HUES48 (cell line): ENCODE measurements around the gene IQSEC3.
"Not testable (repeated sequence)": the region's sequence is repeated elsewhere in the genome, so short reads cannot be mapped to it uniquely, and the experiment has no call there.

Source experiments
- H3K27ac ChIP-seq: one replicate; pipeline ENCODE4 v1.7.0; 2013; ENCODE audit warnings: low read depth, low read length, inconsistent platforms
- H3K27me3 ChIP-seq: 2 replicates; pipeline ENCODE4 v1.6.1; 2013; ENCODE audit warnings: mild to moderate bottlenecking, low read length; ENCODE audit not compliant: control insufficient read depth, insufficient read depth
- H3K36me3 ChIP-seq: 2 replicates; pipeline ENCODE4 v1.6.1; 2013; ENCODE audit warnings: low read length; ENCODE audit not compliant: control insufficient read depth, insufficient read depth
- H3K4me1 ChIP-seq: 2 replicates; pipeline ENCODE4 v1.6.1; 2013; ENCODE audit warnings: mild to moderate bottlenecking, low read length; ENCODE audit not compliant: control insufficient read depth, insufficient read depth
- H3K4me3 ChIP-seq: 2 replicates; pipeline ENCODE4 v1.5.1; 2013; ENCODE audit warnings: mild to moderate bottlenecking, low read depth, low read length
- H3K9ac ChIP-seq: 2 replicates; pipeline ENCODE4 v1.6.1; 2013; ENCODE audit warnings: mild to moderate bottlenecking, low read depth, low read length, moderate library complexity
- H3K9me3 ChIP-seq: 2 replicates; pipeline ENCODE4 v1.6.1; 2013; ENCODE audit warnings: low read length; ENCODE audit not compliant: control insufficient read depth, insufficient read depth

The IQSEC3 gene

DNA sequence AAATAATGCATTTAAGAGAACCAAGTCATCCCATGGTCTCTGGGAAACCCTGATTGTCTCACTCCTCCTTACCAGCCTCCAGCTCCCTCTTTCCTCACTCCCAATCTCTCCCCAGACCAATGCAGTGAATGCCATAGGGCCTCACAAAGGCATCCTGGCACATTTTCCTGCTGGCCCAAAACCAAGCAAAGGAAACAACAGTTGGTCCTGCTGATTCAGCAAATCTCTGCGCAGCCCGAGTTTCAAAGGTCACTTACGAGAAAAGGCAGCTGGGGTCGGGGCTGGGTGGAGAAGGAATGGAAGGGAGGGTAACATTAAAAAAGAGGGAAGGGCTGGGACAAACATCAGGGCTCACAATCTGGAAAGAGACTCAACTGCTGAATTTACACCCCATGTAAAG, 5.5 kb downstream of the IQSEC3 start:
- H3K9me3 ChIP-seq, H3K36me3 ChIP-seq, H3K4me3 ChIP-seq, H3K4me1 ChIP-seq, H3K9ac ChIP-seq, H3K27ac ChIP-seq: not testable (repeated sequence)
- H3K27me3 ChIP-seq = peaks cover 12% of the 10 kb centered on the region

DNA sequence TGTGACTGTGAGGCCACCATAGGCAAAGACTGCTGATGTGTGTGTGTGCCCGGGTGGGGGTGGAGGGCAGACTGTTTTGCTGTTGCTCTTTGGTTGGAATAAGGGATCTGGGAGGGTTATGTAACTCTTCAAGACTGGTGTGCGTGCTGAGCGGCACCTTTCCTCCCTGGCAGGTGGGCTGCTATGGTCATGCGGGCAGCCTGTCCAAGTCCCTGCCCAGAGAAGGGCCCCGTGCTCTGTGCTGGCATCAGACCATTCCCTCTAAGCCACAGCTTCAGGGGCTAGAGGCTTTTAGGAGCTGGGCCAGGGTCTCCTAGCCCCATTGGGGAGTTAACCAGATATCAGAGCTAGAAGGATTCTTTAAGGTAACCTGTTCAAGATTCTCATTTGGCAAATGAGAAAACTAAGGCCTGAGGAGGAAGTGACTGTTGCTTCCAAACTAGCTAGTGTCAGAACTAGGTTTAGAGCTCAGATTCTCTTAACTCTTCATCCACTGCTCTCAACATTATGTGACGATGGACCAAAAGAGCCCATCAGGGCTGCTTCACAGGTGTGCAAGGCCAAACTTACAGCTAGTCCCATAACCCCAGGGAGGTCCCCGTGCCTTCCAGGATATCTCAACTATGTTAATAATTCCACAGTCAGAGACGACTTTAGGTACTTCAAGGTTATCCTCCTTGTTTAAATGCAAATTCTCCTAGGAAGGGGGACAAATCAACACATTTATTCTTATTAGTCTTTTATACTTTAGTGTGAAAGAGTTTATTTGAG, 8.0 kb downstream of the IQSEC3 start:
- H3K27me3 ChIP-seq = peaks cover 22% of the 10 kb centered on the region

DNA sequence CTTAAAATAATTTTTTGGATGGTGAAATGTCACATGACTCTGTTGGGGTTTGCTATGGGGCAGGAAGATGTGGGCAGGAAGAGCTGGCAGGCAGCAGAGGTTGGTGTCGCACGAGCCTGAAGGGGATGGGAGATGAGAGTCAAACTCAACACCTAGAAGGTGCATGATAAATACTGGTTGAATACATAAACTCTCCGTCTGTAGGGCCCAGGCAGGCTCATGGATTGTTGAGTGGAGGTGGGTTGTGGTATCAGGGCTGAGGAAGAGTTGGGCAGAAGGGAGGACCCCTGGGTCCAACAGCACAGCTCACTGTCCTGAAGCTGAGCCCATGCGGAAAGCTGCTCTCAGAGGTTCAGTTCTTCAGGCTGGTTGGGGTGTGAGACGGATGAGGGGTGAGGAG, 9.0 kb downstream of the IQSEC3 start:
- H3K9me3 ChIP-seq, H3K9ac ChIP-seq, H3K4me1 ChIP-seq, H3K27ac ChIP-seq, H3K4me3 ChIP-seq, H3K36me3 ChIP-seq: not testable (repeated sequence)
- peaks cover 23% of the 10 kb centered on the region for H3K27me3 ChIP-seq

More for the DNA sequence above, 8.0 kb downstream of the IQSEC3 start:
- not testable (repeated sequence) for H3K4me3 ChIP-seq, H3K9me3 ChIP-seq, H3K9ac ChIP-seq, H3K4me1 ChIP-seq, H3K36me3 ChIP-seq, H3K27ac ChIP-seq

DNA sequence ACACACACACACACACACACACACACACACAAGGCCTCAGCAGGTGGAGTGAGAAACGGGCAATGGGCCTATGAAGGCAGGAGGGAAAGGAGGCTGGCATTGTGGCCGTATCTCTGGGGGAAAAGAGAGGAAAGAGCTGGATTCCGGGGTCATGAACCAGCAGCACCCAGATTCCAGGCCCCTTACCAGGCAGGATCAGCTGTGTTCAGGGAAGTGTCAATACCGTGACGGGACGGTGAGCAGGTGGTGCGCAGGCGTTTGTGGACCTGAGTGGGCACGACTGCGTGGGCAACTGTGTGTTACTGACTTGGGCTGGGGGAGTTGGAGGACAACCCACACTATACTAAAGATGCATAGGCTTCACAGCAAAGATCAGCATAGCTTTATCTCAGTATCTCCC, 9.5 kb downstream of the IQSEC3 start:
- peaks cover 23% of the 10 kb centered on the region for H3K27me3 ChIP-seq
- not testable (repeated sequence) for H3K9ac ChIP-seq, H3K4me1 ChIP-seq, H3K36me3 ChIP-seq, H3K9me3 ChIP-seq, H3K4me3 ChIP-seq, H3K27ac ChIP-seq

- H3K36me3 ChIP-seq, H3K9me3 ChIP-seq, H3K4me3 ChIP-seq, H3K4me1 ChIP-seq, H3K9ac ChIP-seq, H3K27ac ChIP-seq: not testable (repeated sequence)
- peaks cover 23% of the 10 kb centered on the region for H3K27me3 ChIP-seq
Measured at GRCh38 chr12:76551-76950, 10.0 kb downstream of the IQSEC3 start.

DNA sequence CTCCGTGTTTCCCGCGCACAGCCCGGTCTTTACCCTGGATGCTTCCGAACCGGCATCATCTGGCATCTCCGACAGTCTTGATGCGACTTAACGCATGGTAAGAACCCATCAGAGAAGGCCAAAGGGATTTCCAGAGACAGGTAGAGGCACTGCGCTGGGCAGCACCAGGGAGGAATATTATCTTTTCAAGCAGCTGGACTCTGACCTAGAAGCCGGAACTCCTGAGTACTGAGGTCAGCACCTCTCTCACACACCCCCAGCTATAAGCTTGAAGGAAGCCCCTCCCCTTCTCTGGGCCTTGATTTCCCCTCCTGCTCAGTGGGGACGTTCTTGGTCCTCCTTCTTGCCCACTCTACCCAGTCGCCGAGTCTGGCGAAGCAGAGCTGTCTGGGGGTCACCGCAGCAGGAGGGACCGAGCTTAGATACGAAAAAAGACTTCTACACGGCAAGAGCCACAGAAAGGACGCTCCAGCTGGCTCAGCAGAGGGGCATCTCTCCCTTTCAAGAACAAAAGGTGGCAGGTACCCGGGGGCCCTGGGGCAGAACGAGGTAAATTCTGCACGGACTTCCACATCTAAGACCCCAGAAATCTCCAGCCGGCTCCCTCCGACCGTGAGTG, 10.6 kb downstream of the IQSEC3 start:
- H3K4me1 ChIP-seq, H3K9me3 ChIP-seq, H3K9ac ChIP-seq, H3K36me3 ChIP-seq, H3K27ac ChIP-seq, H3K4me3 ChIP-seq: not testable (repeated sequence)
- H3K27me3 ChIP-seq = peaks cover 23% of the 10 kb centered on the region

DNA sequence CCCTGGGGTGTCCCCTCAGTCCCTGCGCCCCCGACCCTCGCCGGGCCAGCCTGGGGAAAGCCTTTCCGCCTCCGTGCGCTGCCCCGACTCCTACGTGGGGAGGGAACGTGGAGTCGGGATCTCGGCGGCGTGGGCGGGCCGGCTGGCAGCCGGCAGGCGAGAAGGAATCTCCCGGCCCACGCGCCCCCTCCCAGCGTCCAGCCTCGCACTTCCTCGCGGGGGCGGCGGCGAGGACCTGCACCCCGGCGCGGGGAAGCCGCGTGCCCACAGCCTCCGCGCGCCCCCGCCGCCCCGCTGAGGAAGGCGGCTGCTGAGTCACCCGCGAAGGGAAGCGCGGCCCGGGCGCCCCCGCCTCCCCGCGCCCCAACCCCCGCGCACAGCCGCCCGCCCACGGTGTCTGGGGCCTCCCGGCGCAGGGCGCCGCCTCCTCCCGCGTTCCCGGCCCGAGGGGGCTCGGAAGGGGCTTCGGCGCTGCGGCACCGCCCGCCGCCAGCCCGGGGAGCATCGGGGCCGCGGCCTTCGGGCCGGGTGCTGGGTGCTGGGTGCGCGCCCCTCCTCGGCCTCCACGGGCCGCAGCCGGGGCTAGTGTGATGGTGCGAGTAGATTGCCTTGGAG, 11.3 kb downstream of the IQSEC3 start:
- not testable (repeated sequence) for H3K9me3 ChIP-seq, H3K27ac ChIP-seq, H3K4me1 ChIP-seq, H3K9ac ChIP-seq, H3K4me3 ChIP-seq, H3K36me3 ChIP-seq
- H3K27me3 ChIP-seq = peaks cover 23% of the 10 kb centered on the region

GRCh38 chr12:78981-79380, 12.4 kb downstream of the IQSEC3 start:
- H3K27me3 ChIP-seq = peaks cover 23% of the 10 kb centered on the region
- H3K36me3 ChIP-seq = no peaks in the 10 kb centered on the region
- H3K9me3 ChIP-seq = no peaks in the 10 kb centered on the region
- no peak overlapping the region for H3K4me3 ChIP-seq
- no peak overlapping the region for H3K9ac ChIP-seq
- H3K27ac ChIP-seq = no peak overlapping the region
- no peaks in the 10 kb centered on the region for H3K4me1 ChIP-seq

DNA sequence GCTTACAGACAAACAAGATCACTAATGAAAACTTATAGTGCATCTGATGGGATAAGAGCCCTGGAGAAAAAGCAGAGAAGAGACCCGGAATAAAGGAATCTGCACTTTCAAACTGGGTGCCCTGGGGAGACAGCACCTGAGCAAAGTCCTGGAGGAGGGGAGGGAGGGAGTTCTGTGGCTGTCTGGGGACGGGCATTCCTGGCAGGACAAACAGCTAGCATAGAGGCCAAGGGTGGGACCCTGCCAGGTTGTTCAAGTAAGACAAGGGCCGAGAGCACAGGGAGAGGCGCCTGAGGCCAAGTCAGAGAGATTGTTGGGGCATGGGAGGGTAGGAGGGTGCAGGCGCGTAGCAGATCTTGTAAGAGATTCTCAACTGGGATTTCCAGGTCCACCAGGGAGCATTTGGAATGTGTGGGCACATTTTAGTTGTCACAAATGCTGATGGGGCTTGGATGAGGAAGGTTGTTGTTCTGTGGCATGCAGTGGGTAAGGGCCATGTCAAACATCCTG, 14.2 kb downstream of the IQSEC3 start:
- H3K27me3 ChIP-seq = peaks cover 23% of the 10 kb centered on the region
- no peaks in the 10 kb centered on the region for H3K9me3 ChIP-seq
- H3K27ac ChIP-seq = no peak overlapping the region
- no peaks in the 10 kb centered on the region for H3K4me1 ChIP-seq
- H3K36me3 ChIP-seq = no peaks in the 10 kb centered on the region
- no peak overlapping the region for H3K9ac ChIP-seq
- no peak overlapping the region for H3K4me3 ChIP-seq

GRCh38 chr12:82740-83139, 16.2 kb downstream of the IQSEC3 start:
- Histone ChIP-seq H3K36me3 (no peaks in the 10 kb centered on the region), H3K27ac (no peak overlapping the region), H3K9ac (no peak overlapping the region), H3K4me1 (no peaks in the 10 kb centered on the region), H3K27me3 (peaks cover 23% of the 10 kb centered on the region), H3K4me3 (no peak overlapping the region), H3K9me3 (no peaks in the 10 kb centered on the region)

DNA sequence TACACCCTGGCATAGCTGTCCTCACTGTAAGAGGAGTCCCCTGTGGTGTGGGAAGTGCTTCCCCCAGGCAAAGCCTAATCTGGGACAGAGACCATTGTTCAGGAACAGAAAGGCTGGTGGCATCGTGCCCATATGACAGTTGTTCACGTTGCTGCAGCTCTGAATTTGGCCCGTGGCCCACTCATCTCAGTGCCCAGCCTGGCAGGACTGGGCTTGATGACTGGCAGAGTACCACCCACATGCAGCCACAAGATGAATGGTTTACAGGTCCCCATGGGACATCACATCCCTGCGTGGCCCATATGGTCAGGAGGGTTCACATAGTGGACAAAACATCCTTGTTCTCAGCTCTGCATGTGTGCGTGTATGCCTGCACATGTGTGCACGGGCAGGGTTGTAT, 17.5 kb downstream of the IQSEC3 start:
- Histone ChIP-seq H3K9me3 (no peaks in the 10 kb centered on the region), H3K36me3 (no peaks in the 10 kb centered on the region), H3K27me3 (peaks cover 12% of the 10 kb centered on the region), H3K4me3 (no peak overlapping the region), H3K4me1 (no peaks in the 10 kb centered on the region), H3K27ac (no peak overlapping the region), H3K9ac (no peak overlapping the region)
